Measurements from ENCODE around the gene GRIK4.

GRIK4 gene

GRCh38 chr11:120824242-120824641, 312.7 kb downstream of the GRIK4 start:
- DNase-seq: no peak

DNA sequence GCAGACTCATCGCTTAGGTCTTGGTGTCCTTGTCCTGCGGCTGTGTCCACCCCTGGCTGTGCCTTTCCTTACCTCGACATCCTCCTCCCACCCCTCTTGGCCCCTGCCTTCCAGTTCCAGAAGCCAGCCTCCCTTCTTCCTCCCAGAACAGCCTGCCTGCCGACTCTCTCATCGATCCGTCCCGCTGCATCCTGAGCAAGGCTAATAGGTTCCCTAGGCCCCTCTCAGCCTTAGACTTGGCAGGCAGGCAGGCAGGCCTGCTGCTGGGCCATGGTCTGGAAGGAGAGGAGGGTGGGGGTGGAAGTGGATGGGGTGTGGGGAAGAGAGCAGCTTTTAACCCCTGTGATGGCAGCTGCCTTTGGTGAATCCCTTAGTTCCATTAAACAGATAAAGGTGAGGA, 315.6 kb downstream of the GRIK4 start:
- DNase-seq: no peak

DNA sequence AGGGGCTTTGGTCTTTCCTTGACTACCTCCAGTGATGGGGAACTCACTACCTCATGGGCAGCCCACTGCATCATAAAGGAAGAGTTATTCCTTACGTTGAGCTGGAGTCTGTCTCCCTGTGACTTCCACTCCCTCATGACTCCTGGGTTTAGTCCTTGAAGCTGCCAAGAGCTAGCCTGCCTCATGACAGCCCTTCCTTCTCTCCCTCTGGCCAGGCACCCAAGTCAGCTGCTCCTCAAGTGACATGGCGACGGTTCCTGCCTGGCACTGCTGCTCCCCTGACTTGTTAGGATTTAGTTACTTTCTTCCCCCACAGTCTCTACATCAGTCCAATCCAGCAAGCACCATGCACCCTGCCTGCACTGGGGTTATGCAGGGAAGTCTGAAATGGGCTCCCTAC, 316.3 kb downstream of the GRIK4 start:
- no peak for DNase-seq

DNA sequence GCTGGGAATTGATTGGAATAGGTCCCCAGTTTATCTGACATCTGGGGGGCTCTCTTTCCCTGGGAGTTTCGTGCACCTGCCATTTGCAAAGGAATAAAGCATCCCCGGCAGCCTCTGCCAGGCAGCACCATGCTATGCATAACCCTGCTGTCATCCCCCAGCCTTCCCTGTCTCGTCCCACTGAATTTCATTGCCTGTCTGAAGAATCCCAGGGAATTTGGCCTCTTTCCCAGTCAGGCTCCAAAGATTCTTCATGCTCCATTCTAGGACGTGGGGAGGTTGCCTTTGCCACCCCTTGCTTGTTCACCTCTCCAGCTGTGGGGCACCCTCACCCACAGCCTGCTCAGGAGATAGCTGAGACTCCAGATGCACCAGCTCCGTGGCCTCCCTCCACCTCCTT, 317.3 kb downstream of the GRIK4 start:
- no peak for DNase-seq

DNA sequence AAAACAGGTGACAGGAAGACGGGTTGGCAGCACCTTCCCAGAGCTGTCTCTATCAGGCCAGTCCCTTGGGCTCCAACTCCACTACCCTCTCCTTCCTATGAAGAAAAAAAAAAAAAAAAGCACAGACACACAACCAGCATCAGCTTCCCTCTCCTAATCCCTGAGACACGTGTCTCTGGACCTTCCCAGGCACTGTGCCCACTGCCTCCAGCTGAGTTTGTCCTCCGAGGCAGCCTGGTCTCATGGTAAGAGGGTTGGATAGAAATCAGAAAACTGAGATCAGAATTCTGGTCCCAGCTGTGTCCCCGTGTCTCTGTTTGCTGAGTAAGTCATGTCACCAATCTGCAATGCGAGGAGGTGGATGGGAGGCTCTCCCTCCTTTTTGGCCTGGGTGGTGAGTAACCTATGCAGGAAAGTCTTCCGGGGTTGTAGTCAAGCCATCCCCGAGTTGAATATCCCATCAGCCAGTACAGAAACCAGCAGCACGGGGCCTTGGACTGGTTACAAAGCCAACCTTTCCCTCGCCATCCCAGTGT, 318.6 kb downstream of the GRIK4 start:
- DNase-seq: no peak

DNA sequence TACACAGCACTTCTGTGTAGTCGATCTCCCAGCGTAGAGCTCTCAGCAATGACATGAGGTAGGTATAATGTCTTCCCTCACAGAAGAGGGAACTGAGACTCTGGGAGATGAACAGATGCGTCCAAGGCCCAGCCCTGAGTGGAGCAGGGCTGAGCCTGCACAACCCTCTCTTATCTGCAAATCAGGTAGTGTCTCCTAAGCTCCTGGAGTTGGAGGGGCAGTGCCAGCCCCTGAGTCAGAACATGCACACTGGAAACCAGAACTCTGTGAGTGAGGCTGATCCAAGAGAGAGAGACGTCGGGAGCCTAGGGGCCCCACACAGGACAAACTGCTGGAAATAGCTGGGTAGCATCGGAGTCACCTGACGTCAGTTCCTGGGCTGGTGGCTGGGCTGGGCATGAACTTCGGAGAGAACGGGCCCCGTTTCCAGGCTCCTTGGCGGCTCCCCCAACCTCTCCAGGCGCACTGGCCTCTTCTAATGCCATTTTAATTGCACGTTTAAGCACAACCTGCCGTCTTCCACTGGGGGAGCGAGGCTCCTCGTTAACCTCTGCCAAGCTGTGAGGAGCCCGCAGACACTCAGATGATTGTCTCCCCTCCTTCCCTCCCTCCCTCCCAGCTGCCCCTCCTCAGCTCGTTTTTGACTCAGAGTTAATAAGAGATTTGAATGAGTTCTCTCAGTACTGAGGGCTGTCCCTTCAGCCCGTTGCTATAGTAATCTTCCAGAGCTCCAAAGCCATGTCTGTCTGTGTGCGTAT, 321.1 kb downstream of the GRIK4 start:
- DNase-seq: no peak

DNA sequence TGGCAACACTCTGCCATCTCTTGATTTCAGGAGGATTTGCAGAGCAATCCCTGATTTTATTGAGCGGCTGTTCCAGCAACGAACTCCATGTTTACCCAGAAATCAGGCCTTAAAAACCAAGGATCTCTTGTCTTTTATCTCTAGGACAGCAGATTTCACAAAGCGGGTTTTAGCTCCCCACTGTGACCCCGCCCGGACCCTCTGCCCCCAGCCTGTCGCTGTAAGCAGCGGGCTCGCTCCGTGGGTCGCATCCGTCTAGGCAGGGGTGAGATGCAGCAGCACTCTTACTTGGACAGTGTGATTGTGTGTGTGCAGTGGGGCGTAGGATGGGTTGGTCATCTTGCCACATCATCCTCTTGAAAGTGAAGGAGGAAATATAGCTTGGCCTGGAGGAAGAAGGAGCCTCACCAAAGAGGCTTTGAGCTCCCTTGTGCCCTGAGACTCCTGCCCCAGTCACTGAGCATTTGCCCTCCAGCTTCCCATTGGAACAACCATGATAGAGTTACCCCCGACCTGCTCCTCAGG, 323.2 kb downstream of the GRIK4 start:
- DNase-seq: no peak

- DNase-seq: no peak
Measured at GRCh38 chr11:120835601-120836228, 324.2 kb downstream of the GRIK4 start.

- DNase-seq: no peak
Measured at GRCh38 chr11:120837696-120838095, 326.1 kb downstream of the GRIK4 start.

- DNase-seq: no peak
Measured at GRCh38 chr11:120839201-120839600, 327.7 kb downstream of the GRIK4 start.

- DNase-seq: no peak
Measured at GRCh38 chr11:120839846-120840402, 328.4 kb downstream of the GRIK4 start.

DNA sequence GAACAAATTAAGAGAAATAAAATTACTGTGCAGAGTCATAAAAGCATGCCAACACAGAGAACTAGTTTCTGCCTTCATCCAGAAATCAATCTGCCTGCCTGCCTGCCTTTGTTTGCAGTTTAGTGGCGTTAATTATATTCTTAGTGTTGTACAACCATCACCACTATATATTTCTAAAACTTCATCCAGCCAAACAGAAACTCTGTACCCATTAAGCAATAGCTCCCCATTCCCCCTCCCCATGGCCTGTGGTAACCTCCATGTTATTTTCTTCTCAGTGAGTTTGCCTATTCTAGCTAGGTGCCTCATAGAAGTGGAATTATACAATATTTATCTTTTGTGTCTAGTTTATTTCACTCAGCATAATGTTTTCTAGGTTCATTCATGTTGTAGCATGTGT, 329.1 kb downstream of the GRIK4 start:
- DNase-seq: no peak

DNA sequence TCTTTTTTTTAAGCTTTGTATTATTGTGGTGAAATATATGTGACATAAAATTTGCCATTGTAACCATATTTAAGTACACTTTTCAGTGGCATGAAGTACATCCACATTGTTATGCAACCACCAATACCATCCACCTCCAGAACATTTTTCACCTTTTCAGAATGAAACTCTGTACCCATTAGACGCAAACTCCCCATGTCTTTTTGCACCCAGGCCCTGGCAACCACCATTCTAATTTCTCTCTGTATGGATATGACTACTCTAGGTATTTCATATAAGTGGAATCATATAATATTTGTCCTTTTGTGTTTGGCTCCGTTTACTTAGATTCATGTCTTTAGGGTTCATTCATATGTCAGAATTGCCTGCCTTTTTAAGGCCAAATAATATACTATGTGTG, 329.5 kb downstream of the GRIK4 start:
- DNase-seq: no peak

GRCh38 chr11:120842195-120842594, 330.6 kb downstream of the GRIK4 start:
- DNase-seq: no peak

- no peak for DNase-seq
Measured at GRCh38 chr11:120853435-120853834, 341.9 kb downstream of the GRIK4 start.

GRCh38 chr11:120854988-120855387, 343.4 kb downstream of the GRIK4 start:
- no peak for DNase-seq

DNA sequence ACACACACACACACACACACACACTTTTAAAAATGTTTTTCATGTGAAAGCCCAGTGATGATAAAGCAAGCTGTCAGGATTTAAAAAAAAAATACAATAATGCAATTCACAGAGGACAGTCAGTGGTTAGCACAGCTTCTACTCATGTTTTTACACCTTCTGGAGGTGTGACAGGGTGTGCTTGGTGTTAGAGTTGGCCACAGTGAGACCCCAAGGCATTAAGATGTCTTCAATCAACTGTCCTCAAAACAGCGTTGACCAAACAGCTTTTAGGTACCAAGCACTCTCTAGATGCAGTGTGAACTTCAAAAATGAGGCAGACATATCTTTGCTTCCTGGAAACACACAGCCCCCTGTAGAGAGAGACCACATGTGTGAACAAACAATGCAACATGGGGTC, 346.0 kb downstream of the GRIK4 start:
- DNase-seq: no peak

DNA sequence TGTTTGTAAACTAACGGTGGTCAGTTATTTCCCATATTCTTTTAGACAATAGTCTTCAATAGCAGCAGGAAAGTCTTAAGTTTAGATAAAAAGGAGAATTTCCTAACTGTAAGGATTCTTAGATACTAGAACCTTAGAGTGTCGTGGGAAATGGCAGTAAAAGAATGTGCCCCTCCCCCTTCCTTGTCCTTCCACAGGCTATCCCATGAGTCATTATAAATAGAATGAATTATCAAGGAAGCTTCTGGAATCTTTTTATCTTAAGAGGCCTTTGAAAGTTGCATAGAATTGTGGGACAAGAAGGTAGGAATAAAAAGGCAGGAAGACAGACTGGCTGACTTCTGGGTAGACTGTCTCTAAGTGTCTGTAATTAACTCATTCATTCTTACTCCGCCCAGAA, 347.2 kb downstream of the GRIK4 start:
- DNase-seq: no peak

DNA sequence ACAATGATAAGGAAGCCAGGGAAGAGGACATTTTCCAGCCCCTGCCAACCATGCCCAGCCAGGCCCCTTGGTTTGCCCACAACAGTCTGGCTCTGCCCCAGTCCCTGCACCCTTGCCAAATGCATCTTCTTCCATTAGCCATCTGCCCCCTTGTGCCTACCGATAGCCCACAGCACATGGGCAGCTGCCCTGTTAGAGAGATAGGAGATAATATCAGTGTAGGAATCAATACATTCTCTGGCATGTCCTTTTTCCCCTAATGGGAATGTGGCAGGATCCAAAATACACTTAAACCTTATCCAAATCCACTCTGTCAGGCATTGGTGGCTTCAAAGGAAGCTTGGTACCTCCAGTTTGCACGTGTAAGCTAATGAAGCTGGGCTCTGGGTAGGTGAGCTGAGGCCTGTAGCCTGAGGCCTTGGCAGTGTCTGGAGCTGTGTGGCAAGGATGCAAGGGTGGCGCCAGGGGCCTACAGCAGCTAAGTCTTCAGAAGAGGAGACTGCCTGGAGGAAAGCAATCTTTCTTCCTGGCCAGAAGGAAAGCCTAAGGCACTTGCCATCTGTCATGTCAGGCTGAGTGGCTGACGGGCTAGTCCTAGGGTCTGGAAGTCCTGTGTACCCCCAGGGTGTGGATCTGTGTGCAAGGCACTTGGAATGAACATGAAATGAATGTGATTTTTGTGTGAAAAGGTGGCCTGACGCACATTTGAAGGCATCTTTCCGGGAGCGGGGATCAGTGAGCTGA, 348.2 kb downstream of the GRIK4 start:
- no peak for DNase-seq

- DNase-seq: no peak
Measured at GRCh38 chr11:120863359-120863758, 351.8 kb downstream of the GRIK4 start.

DNA sequence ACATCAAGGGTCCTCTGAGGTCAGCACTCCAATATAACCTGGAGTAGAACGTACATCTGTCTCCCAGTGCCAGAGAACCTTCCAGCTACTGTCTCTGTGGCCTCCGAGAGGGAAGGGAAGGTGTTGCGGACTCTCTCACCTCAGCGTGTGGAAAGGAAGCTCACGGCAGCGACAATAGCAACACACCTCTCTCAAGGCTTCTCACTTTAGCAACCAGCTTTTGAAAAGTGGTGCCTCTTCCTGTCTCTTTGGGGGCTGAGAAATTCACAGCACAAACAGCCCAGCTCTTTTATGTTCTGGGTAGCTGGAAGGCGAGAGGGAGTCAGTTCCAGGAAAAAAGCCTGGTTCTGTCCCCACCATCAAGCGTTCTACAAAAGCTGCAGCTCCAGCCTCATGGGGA, 355.5 kb downstream of the GRIK4 start:
- no peak for DNase-seq

DNA sequence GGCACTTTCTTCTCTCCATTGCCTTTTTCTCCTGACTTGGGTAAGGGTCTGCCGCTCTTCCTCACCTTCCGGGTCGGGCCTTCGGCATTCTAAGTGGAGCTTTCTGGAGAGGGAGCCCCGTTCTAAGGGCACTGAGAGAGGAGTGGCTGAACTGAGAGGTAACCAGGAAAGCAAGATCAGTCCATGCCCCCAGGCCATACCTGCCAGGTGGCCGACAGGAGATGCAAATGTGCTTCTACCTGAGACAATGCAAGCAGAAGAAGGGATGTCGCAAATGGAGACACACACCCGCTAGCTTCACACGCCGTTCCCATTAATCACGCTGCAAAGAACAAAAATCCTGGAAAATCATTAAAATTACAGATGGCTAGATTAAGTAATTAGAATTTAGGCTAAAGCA, 356.0 kb downstream of the GRIK4 start:
- no peak for DNase-seq

DNA sequence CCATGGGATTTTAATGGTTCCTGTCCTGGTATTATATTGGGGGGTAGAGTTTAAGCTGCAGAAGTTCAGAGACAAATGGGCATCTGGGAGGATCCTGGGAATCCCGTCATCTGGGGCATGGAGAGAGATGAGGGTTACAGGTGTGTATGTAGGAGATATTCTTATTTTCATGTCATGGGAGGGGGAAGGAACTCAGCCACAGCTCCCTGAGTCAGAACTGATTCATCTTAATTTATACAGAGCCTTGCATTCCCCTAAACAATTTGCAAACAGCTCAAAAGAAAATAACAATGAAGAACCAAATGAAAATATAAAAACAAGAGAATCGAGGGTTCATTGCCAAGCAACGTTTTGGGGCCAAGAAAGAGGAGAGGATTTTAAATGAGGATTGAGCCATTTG, 356.4 kb downstream of the GRIK4 start:
- DNase-seq: no peak
